Stimulated activated naive CD8-positive, alpha-beta T cell treated with anti-CD3 and anti-CD28 coated beads, Interleukin-15, amount 100 ng/mL, for 72 hours (primary cell): ENCODE measurements around the gene ARRB1.
"Not testable (repeated sequence)": the region's sequence is repeated elsewhere in the genome, so short reads cannot be mapped to it uniquely, and the experiment has no call there.

Source experiments
- ATAC-seq: fragments of 150-1000 bp; cut with Tn5 transposase; 2 replicates; pipeline ENCODE4 v1.10.0; 2021; ENCODE audit warnings: mild to moderate bottlenecking, moderate library complexity
- DNase-seq, 2 donors: peaks; one replicate each; pipeline ENCODE4 v3.0.0; 2021 to 2022
- H3K27ac Mint-ChIP-seq, 2 donors: one replicate each; pipeline ENCODE4 v1.8.0; 2022; ENCODE audit warnings: mild to moderate bottlenecking in 2 of 2, mixed read lengths in 2 of 2, moderate library complexity in 2 of 2
- H3K27me3 Mint-ChIP-seq: one replicate; pipeline ENCODE4 v1.8.0; 2022; ENCODE audit warnings: mixed read lengths
- H3K4me1 Mint-ChIP-seq: one replicate; pipeline ENCODE4 v1.8.0; 2022; ENCODE audit warnings: mild to moderate bottlenecking, mixed read lengths
- H3K4me3 Mint-ChIP-seq, 2 donors: one replicate each; pipeline ENCODE4 v1.8.0; 2022; ENCODE audit warnings: mild to moderate bottlenecking in 2 of 2, mixed read lengths in 2 of 2, moderate library complexity in 1 of 2
- H3K9me3 Mint-ChIP-seq, 2 donors: one replicate each; pipeline ENCODE4 v1.8.0; 2022; ENCODE audit warnings: mixed read lengths in 2 of 2

ARRB1 gene

GRCh38 chr11:75286826-75287465, 64.5 kb downstream of the ARRB1 start:
- Mint-ChIP-seq H3K27me3 (no peaks in the 10 kb centered on the region), H3K27ac (peak overlapping the region in 1 of 2 donors; percentile 59), H3K4me1 (peaks cover 6% of the 10 kb centered on the region), H3K9me3 (no peaks in the 10 kb centered on the region), H3K4me3 (no peak overlapping the region)
- ATAC-seq (no peak), DNase-seq (no peak)

GRCh38 chr11:75285776-75286360, 65.6 kb downstream of the ARRB1 start:
- peaks cover 4% of the 10 kb centered on the region for H3K4me1 Mint-ChIP-seq
- H3K27me3 Mint-ChIP-seq = no peaks in the 10 kb centered on the region
- H3K9me3 Mint-ChIP-seq = no peaks in the 10 kb centered on the region
- no peak for ATAC-seq
- no peak for DNase-seq
- H3K27ac Mint-ChIP-seq = peak overlapping the region in 1 of 2 donors; percentile 52
- no peak overlapping the region for H3K4me3 Mint-ChIP-seq

GRCh38 chr11:75283391-75283931, 68.0 kb downstream of the ARRB1 start:
- DNase-seq = no peak
- Mint-ChIP-seq H3K9me3 (no peaks in the 10 kb centered on the region), H3K4me3 (no peak overlapping the region), H3K27ac (peak overlapping the region; percentile 33 to 89), H3K4me1 (peaks cover 22% of the 10 kb centered on the region), H3K27me3 (no peaks in the 10 kb centered on the region)
- ATAC-seq = no peak

- no peaks in the 10 kb centered on the region for H3K27me3 Mint-ChIP-seq
- ATAC-seq = no peak
- no peaks in the 10 kb centered on the region for H3K9me3 Mint-ChIP-seq
- no peak overlapping the region for H3K4me3 Mint-ChIP-seq
- H3K4me1 Mint-ChIP-seq = peaks cover 41% of the 10 kb centered on the region
- peak overlapping the region; percentile 20 to 55 for H3K27ac Mint-ChIP-seq
- no peak for DNase-seq
Observed at GRCh38 chr11:75281469-75282095, 69.9 kb downstream of the ARRB1 start.

GRCh38 chr11:75280770-75281468, 70.5 kb downstream of the ARRB1 start:
- Mint-ChIP-seq H3K27ac (no peak overlapping the region), H3K4me3 (no peak overlapping the region), H3K27me3 (no peaks in the 10 kb centered on the region), H3K4me1 (peaks cover 48% of the 10 kb centered on the region), H3K9me3 (no peaks in the 10 kb centered on the region)
- DNase-seq (no peak), ATAC-seq (no peak)

- Mint-ChIP-seq H3K4me1 (peaks cover 54% of the 10 kb centered on the region), H3K27me3 (no peaks in the 10 kb centered on the region), H3K4me3 (no peak overlapping the region), H3K9me3 (no peaks in the 10 kb centered on the region), H3K27ac (no peak overlapping the region)
- DNase-seq (peak; percentile 71 to 73), ATAC-seq (peak; percentile 77)
Observed at GRCh38 chr11:75280227-75280701, 71.2 kb downstream of the ARRB1 start.

- no peak overlapping the region for H3K4me3 Mint-ChIP-seq
Observed at GRCh38 chr11:75279273-75279672, 72.2 kb downstream of the ARRB1 start.

GRCh38 chr11:75277991-75278790, 73.3 kb downstream of the ARRB1 start:
- DNase-seq (no peak), ATAC-seq (no peak)
- peak overlapping the region in 1 of 2 donors; percentile 44 for H3K27ac Mint-ChIP-seq
- no peaks in the 10 kb centered on the region for H3K27me3 Mint-ChIP-seq
- H3K4me1 Mint-ChIP-seq = peaks cover 70% of the 10 kb centered on the region
- no peaks in the 10 kb centered on the region for H3K9me3 Mint-ChIP-seq
- no peak overlapping the region for H3K4me3 Mint-ChIP-seq

More at GRCh38 chr11:75279273-75279672, 72.2 kb downstream of the ARRB1 start:
- Mint-ChIP-seq H3K27me3 (no peaks in the 10 kb centered on the region), H3K27ac (peak overlapping the region; percentile 65 to 93), H3K4me1 (peaks cover 59% of the 10 kb centered on the region), H3K9me3 (no peaks in the 10 kb centered on the region)
- DNase-seq = no peak
- ATAC-seq = no peak

GRCh38 chr11:75277211-75277805, 74.2 kb downstream of the ARRB1 start:
- Mint-ChIP-seq H3K27me3 (no peaks in the 10 kb centered on the region), H3K4me1 (peaks cover 77% of the 10 kb centered on the region), H3K4me3 (no peak overlapping the region), H3K27ac (peak overlapping the region; percentile 23 to 44), H3K9me3 (no peaks in the 10 kb centered on the region)
- DNase-seq = peak in 1 of 2 donors; percentile 1
- no peak for ATAC-seq

GRCh38 chr11:75276686-75277085, 74.8 kb downstream of the ARRB1 start:
- Mint-ChIP-seq H3K27me3 (no peaks in the 10 kb centered on the region), H3K4me3 (no peak overlapping the region), H3K27ac (peak overlapping the region; percentile 16 to 84), H3K4me1 (peaks cover 77% of the 10 kb centered on the region), H3K9me3 (no peaks in the 10 kb centered on the region)
- ATAC-seq = no peak
- peak in 1 of 2 donors; percentile 0 for DNase-seq

- H3K4me3 Mint-ChIP-seq = no peak overlapping the region
- DNase-seq = peak in 1 of 2 donors; percentile 0
- no peaks in the 10 kb centered on the region for H3K9me3 Mint-ChIP-seq
- ATAC-seq = no peak
- no peaks in the 10 kb centered on the region for H3K27me3 Mint-ChIP-seq
- H3K27ac Mint-ChIP-seq = peak overlapping the region; percentile 16 to 84
- H3K4me1 Mint-ChIP-seq = peaks cover 82% of the 10 kb centered on the region
Observed at GRCh38 chr11:75276186-75276585, 75.3 kb downstream of the ARRB1 start.

- H3K4me1 Mint-ChIP-seq = peaks cover 78% of the 10 kb centered on the region
- peak; percentile 78 for ATAC-seq
Observed at GRCh38 chr11:75275581-75275980, 75.9 kb downstream of the ARRB1 start.

GRCh38 chr11:75274716-75275115, 76.7 kb downstream of the ARRB1 start:
- peaks cover 71% of the 10 kb centered on the region for H3K4me1 Mint-ChIP-seq
- not testable (repeated sequence) for ATAC-seq, H3K27ac Mint-ChIP-seq, DNase-seq, H3K9me3 Mint-ChIP-seq, H3K4me3 Mint-ChIP-seq, H3K27me3 Mint-ChIP-seq

More at GRCh38 chr11:75275581-75275980, 75.9 kb downstream of the ARRB1 start:
- no peaks in the 10 kb centered on the region for H3K9me3 Mint-ChIP-seq
- H3K27me3 Mint-ChIP-seq = no peaks in the 10 kb centered on the region
- H3K27ac Mint-ChIP-seq = peak overlapping the region; percentile 96 to 98
- peak; percentile 39 to 43 for DNase-seq
- H3K4me3 Mint-ChIP-seq = peak overlapping the region; percentile 53 to 63
